ENCODE data around the gene PGLYRP2.

GRCh38 chr19:15445807-15446376, 33.4 kb downstream of the PGLYRP2 start:
- no peak for TF ChIP-seq CHD7 (IDR thresholded peaks at IDR 0.05; ENCODE audit: low read depth, low read length)
- no peak for TF ChIP-seq ZNF318 (IDR thresholded peaks at IDR 0.05; ENCODE audit: borderline replicate concordance in 1 of 2, low read depth in 1 of 2)
